Large intestine (tissue), 3 donors: ENCODE measurements around the gene RASL11A. TPM values are rescaled to one million over a fixed set of nuclear protein-coding genes. Genes with fewer than 3 reads are reported as not detected.
A peak's percentile ranks its signal among the peaks of the same experiment; 100 is the strongest.
"Not testable (repeated sequence)": the region's sequence is repeated elsewhere in the genome, so short reads cannot be mapped to it uniquely, and the experiment has no call there.

ENCODE experiments used
- DNase-seq, 2 donors: peaks; one replicate each; pipeline versions ENCODE4 v3.0.0 to v3.0.0-alpha.2; 2013
- H3K27ac ChIP-seq: one replicate; pipeline ENCODE4 v1.5.1; 2013; ENCODE audit warnings: low read length
- H3K27me3 ChIP-seq: 2 replicates; pipeline ENCODE4 v1.6.1; 2013; ENCODE audit warnings: low read length; ENCODE audit not compliant: control insufficient read depth, insufficient read depth
- H3K36me3 ChIP-seq: 2 replicates; pipeline ENCODE4 v1.6.1; 2013; ENCODE audit warnings: low read length; ENCODE audit not compliant: control insufficient read depth, insufficient read depth
- H3K4me1 ChIP-seq: one replicate; pipeline ENCODE4 v1.6.1; 2013; ENCODE audit warnings: low read length; ENCODE audit not compliant: control insufficient read depth, insufficient read depth
- H3K4me3 ChIP-seq: one replicate; pipeline ENCODE4 v1.5.1; 2013; ENCODE audit warnings: low read length
- H3K9me3 ChIP-seq: one replicate; pipeline ENCODE4 v1.6.1; 2013; ENCODE audit warnings: mild to moderate bottlenecking, low read depth, low read length, moderate library complexity; ENCODE audit not compliant: control insufficient read depth
- WGBS: methylation state at CpG from one replicate; pipeline ENCODE4 v1.1.5; 2013; ENCODE audit warnings: low lambda C conversion rate; ENCODE audit not compliant: insufficient coverage; 5-methylcytosine and 5-hydroxymethylcytosine counted together
- polyA plus RNA-seq: library from polyadenylated mRNA; unstranded; fragments of 120-200 nt; gene quantifications from one replicate; pipeline ENCODE4 v1.2.1, GENCODE V29; 2013

Gene RASL11A
- polyA plus RNA-seq, 1 donor: 9.0 TPM

GRCh38 chr13:27280841-27281240 lies 10.2 kb downstream of the RASL11A start:
- Histone ChIP-seq H3K4me1 (no peaks in the 10 kb centered on the region), H3K36me3 (no peaks in the 10 kb centered on the region), H3K27ac (no peak overlapping the region), H3K27me3 (no peaks in the 10 kb centered on the region), H3K9me3 (no peaks in the 10 kb centered on the region), H3K4me3 (no peak overlapping the region)
- WGBS: no CpG with 5 or more reads among the region's 4 CpGs
- DNase-seq: no peak

GRCh38 chr13:27281420-27281819 lies 10.8 kb downstream of the RASL11A start:
- WGBS: 46% methylated on average over 1 of the region's 1 CpG
- H3K27ac ChIP-seq: no peak overlapping the region
- peak in 1 of 2 donors; percentile 57 for DNase-seq
- no peaks in the 10 kb centered on the region for H3K9me3 ChIP-seq
- H3K4me1 ChIP-seq: no peaks in the 10 kb centered on the region
- H3K27me3 ChIP-seq: no peaks in the 10 kb centered on the region
- H3K4me3 ChIP-seq: no peak overlapping the region
- no peaks in the 10 kb centered on the region for H3K36me3 ChIP-seq

GRCh38 chr13:27283906-27284493 lies 13.4 kb downstream of the RASL11A start:
- H3K36me3 ChIP-seq: no peaks in the 10 kb centered on the region
- no peak for DNase-seq
- no peaks in the 10 kb centered on the region for H3K4me1 ChIP-seq
- H3K9me3 ChIP-seq: no peaks in the 10 kb centered on the region
- no peak overlapping the region for H3K27ac ChIP-seq
- H3K4me3 ChIP-seq: no peak overlapping the region
- 80% methylated on average over 1 of the region's 4 CpGs for WGBS
- H3K27me3 ChIP-seq: no peaks in the 10 kb centered on the region

GRCh38 chr13:27288392-27288791 lies 17.8 kb downstream of the RASL11A start:
- H3K27ac ChIP-seq: no peak overlapping the region
- no peaks in the 10 kb centered on the region for H3K9me3 ChIP-seq
- no peaks in the 10 kb centered on the region for H3K27me3 ChIP-seq
- no peaks in the 10 kb centered on the region for H3K36me3 ChIP-seq
- no CpG with 5 or more reads among the region's 4 CpGs for WGBS
- no peak overlapping the region for H3K4me3 ChIP-seq
- DNase-seq: no peak
- H3K4me1 ChIP-seq: no peaks in the 10 kb centered on the region

GRCh38 chr13:27289011-27289665 lies 18.5 kb downstream of the RASL11A start:
- H3K27ac ChIP-seq: no peak overlapping the region
- DNase-seq: no peak
- no peaks in the 10 kb centered on the region for H3K4me1 ChIP-seq
- no CpG with 5 or more reads among the region's 2 CpGs for WGBS
- H3K36me3 ChIP-seq: no peaks in the 10 kb centered on the region
- H3K9me3 ChIP-seq: no peaks in the 10 kb centered on the region
- no peaks in the 10 kb centered on the region for H3K27me3 ChIP-seq
- H3K4me3 ChIP-seq: no peak overlapping the region

GRCh38 chr13:27290715-27291114 lies 20.1 kb downstream of the RASL11A start:
- Histone ChIP-seq H3K9me3 (no peaks in the 10 kb centered on the region), H3K4me3 (no peak overlapping the region), H3K4me1 (no peaks in the 10 kb centered on the region), H3K36me3 (no peaks in the 10 kb centered on the region), H3K27me3 (no peaks in the 10 kb centered on the region), H3K27ac (no peak overlapping the region)
- no peak for DNase-seq
- WGBS: no CpG with 5 or more reads among the region's 4 CpGs

- not testable (repeated sequence) for DNase-seq, H3K4me1 ChIP-seq
These were observed 21.3 kb downstream of the RASL11A start for GRCh38 chr13:27291967-27292366.

GRCh38 chr13:27293076-27293691 lies 22.6 kb downstream of the RASL11A start:
- no peak for DNase-seq
- Histone ChIP-seq H3K4me3 (no peak overlapping the region), H3K9me3 (no peaks in the 10 kb centered on the region), H3K27ac (no peak overlapping the region), H3K4me1 (no peaks in the 10 kb centered on the region), H3K36me3 (no peaks in the 10 kb centered on the region), H3K27me3 (peaks cover 4% of the 10 kb centered on the region)
- no CpG with 5 or more reads among the region's 8 CpGs for WGBS

More at GRCh38 chr13:27291967-27292366, 21.3 kb downstream of the RASL11A start:
- H3K9me3 ChIP-seq, H3K27me3 ChIP-seq, H3K36me3 ChIP-seq, H3K4me3 ChIP-seq, H3K27ac ChIP-seq: not testable (repeated sequence)
- no CpG with 5 or more reads among the region's 8 CpGs for WGBS

- Histone ChIP-seq H3K4me3 (no peak overlapping the region), H3K4me1 (no peaks in the 10 kb centered on the region), H3K36me3 (no peaks in the 10 kb centered on the region), H3K27me3 (peaks cover 4% of the 10 kb centered on the region), H3K9me3 (no peaks in the 10 kb centered on the region), H3K27ac (no peak overlapping the region)
- WGBS: no CpG with 5 or more reads among the region's 4 CpGs
- no peak for DNase-seq
These were observed 23.4 kb downstream of the RASL11A start for GRCh38 chr13:27293873-27294515.

GRCh38 chr13:27295096-27295495 lies 24.5 kb downstream of the RASL11A start:
- Histone ChIP-seq H3K27me3 (peaks cover 4% of the 10 kb centered on the region), H3K9me3 (no peaks in the 10 kb centered on the region), H3K36me3 (no peaks in the 10 kb centered on the region), H3K27ac (no peak overlapping the region), H3K4me1 (no peaks in the 10 kb centered on the region), H3K4me3 (no peak overlapping the region)
- no CpG with 5 or more reads among the region's 7 CpGs for WGBS
- DNase-seq: no peak
